HepG2 (cell line): ENCODE data around the gene HEXIM1. TPM values are rescaled to one million over a fixed set of nuclear protein-coding genes. Genes with fewer than 3 reads are reported as not detected.

Experiments
- ARHGAP35 ChIP-seq: sonication (generic); formaldehyde crosslinking; IDR thresholded peaks from 2 replicates; pipeline ENCODE4 v1.9.0; 2022; ENCODE audit warnings: mild to moderate bottlenecking, inconsistent platforms, moderate library complexity, missing genetic modification reagents, borderline replicate concordance
- ATF6 ChIP-seq: sonication (generic); formaldehyde crosslinking; conservative IDR thresholded peaks from 2 replicates; pipeline ENCODE4 v1.4.0; 2020; ENCODE audit warnings: missing genetic modification reagents
- CBX5 ChIP-seq: sonication (generic); formaldehyde crosslinking; IDR thresholded peaks from 2 replicates; pipeline ENCODE4 v1.4.0; 2020; ENCODE audit warnings: missing genetic modification reagents, borderline replicate concordance
- CCAR2 ChIP-seq: fragments of 200-400 bp; formaldehyde crosslinking; optimal IDR thresholded peaks from 2 replicates; pipeline ENCODE3; 2018; ENCODE audit warnings: low read depth, mild to moderate bottlenecking, low read length, moderate library complexity
- HIVEP1 ChIP-seq: sonication (generic); formaldehyde crosslinking; IDR thresholded peaks from 2 replicates; pipeline ENCODE4 v1.4.0; 2020; ENCODE audit warnings: mild to moderate bottlenecking, missing genetic modification reagents
- HMGA1 ChIP-seq: sonication (generic); formaldehyde crosslinking; conservative IDR thresholded peaks from 2 replicates; pipeline ENCODE4 v1.4.0; 2020; ENCODE audit warnings: missing genetic modification reagents
- MAFK ChIP-seq, 2 experiments: IDR thresholded peaks in 1 of 2; conservative IDR thresholded peaks in 1 of 2; 2 replicates each; pipeline ENCODE4 v1.6.1; 2011; ENCODE audit warnings: improper control_type of control experiment in 2 of 2, low read length in 2 of 2
- MTA1 ChIP-seq: sonication (generic); formaldehyde crosslinking; IDR thresholded peaks from 2 replicates; pipeline ENCODE4 v1.4.0; 2020; ENCODE audit warnings: missing genetic modification reagents, mild to moderate bottlenecking, borderline replicate concordance
- NCOA5 ChIP-seq: sonication (generic); formaldehyde crosslinking; IDR thresholded peaks from 2 replicates; pipeline ENCODE4 v1.4.0; 2020; ENCODE audit warnings: missing genetic modification reagents
- NR2F2 ChIP-seq: IDR thresholded peaks from 2 replicates; pipeline ENCODE4 v1.6.1; 2012; ENCODE audit warnings: low read depth, inconsistent platforms, borderline replicate concordance
- TMF1 ChIP-seq: sonication (generic); formaldehyde crosslinking; IDR thresholded peaks from 2 replicates; pipeline ENCODE4 v1.8.1; 2022; ENCODE audit warnings: low read depth, missing genetic modification reagents
- ZNF362 ChIP-seq: sonication (generic); formaldehyde crosslinking; IDR thresholded peaks from 2 replicates; pipeline ENCODE4 v1.4.0; 2020; ENCODE audit warnings: missing genetic modification reagents, mild to moderate bottlenecking, borderline replicate concordance
- ZNF460 ChIP-seq: sonication (generic); formaldehyde crosslinking; IDR thresholded peaks from 2 replicates; pipeline ENCODE4 v1.5.1; 2020; ENCODE audit warnings: missing genetic modification reagents, mild to moderate bottlenecking, borderline replicate concordance
- ZNF501 ChIP-seq: sonication (generic); formaldehyde crosslinking; IDR thresholded peaks from 2 replicates; pipeline ENCODE4 v1.5.1; 2020; ENCODE audit warnings: mild to moderate bottlenecking, moderate library complexity, missing genetic modification reagents
- ZNF646 ChIP-seq: sonication (generic); formaldehyde crosslinking; IDR thresholded peaks from 2 replicates; pipeline ENCODE4 v1.9.0; 2021; ENCODE audit warnings: mild to moderate bottlenecking, missing genetic modification reagents
- ZNF660 ChIP-seq: sonication (generic); formaldehyde crosslinking; IDR thresholded peaks from 2 replicates; pipeline ENCODE4 v1.5.1; 2020; ENCODE audit warnings: mild to moderate bottlenecking, low read depth, missing genetic modification reagents, borderline replicate concordance
- ZNF775 ChIP-seq: sonication (generic); formaldehyde crosslinking; IDR thresholded peaks from 2 replicates; pipeline ENCODE4 v1.4.0; 2020; ENCODE audit warnings: missing genetic modification reagents, mild to moderate bottlenecking, moderate library complexity, borderline replicate concordance
- ZNF777 ChIP-seq: sonication (generic); formaldehyde crosslinking; IDR thresholded peaks from 2 replicates; pipeline ENCODE4 v1.4.0; 2020; ENCODE audit warnings: missing genetic modification reagents
- ZSCAN30 ChIP-seq: sonication (generic); formaldehyde crosslinking; IDR thresholded peaks from 2 replicates; pipeline ENCODE4 v1.5.0; 2020; ENCODE audit warnings: mild to moderate bottlenecking, missing genetic modification reagents
- polyA plus RNA-seq, 8 experiments: library from polyadenylated mRNA; depleted of rRNA in 3 of 8; stranded (reverse) in 7 of 8; unstranded in 1 of 8; fragments of >200 nt; fragmentation: Illumina TruSeq in 4 of 8; extraction: Trizol in 4 of 8; gene quantifications; 2 replicates each; pipeline versions ENCODE4 v1.2.1 to v1.2.3, GENCODE V29; 2011 to 2016; ENCODE audit warnings: low read depth in 4 of 8, missing spikeins in 1 of 8, mixed read lengths in 1 of 8; ENCODE audit not compliant: insufficient read depth in 1 of 8
- total RNA-seq, 5 experiments: library from RNA; depleted of rRNA; stranded (reverse); fragments of >200 nt; fragmentation: Illumina TruSeq; extraction: Trizol; gene quantifications; 2 replicates each; pipeline ENCODE4 v1.2.3, GENCODE V29; 2016; ENCODE audit warnings: low read depth in 1 of 5

HEXIM1 gene
- total and polyA plus RNA-seq, 2 of the 13 experiments (the other 11 are each of a cell fraction or from before 2014, with no cell fraction given) = 10.5 to 16.6 TPM

GRCh38 chr17:45135192-45135977 lies 12.9 kb upstream of the HEXIM1 start, which contains the start of gene ACBD4 (continued):
- TF ChIP-seq ZNF362 = peak; percentile 67; the same call in 1 of the 2 replicates
- TF ChIP-seq ZNF777 (CRISPR knock-in tag) = peak; percentile 85
- TF ChIP-seq ZSCAN30 (CRISPR knock-in tag) = no peak
- TF ChIP-seq HIVEP1 (CRISPR knock-in tag) = peak; percentile 48
- TF ChIP-seq ATF6 = peak; percentile 52; the same call in 1 of the 2 replicates
- TF ChIP-seq CCAR2 = peak; percentile 49
- TF ChIP-seq NCOA5 (CRISPR knock-in tag) = no peak
- peak; percentile 74; the same call in 1 of the 2 replicates for TF ChIP-seq MTA1
- TF ChIP-seq ARHGAP35 (CRISPR knock-in tag) = peak; percentile 92
- TF ChIP-seq NR2F2 = peak; percentile 69; the same call in 1 of the 2 replicates
- no peak for TF ChIP-seq MAFK (conservative IDR thresholded peaks at IDR 0.05 in 1 of 2, IDR thresholded peaks at IDR 0.05 in 1 of 2; ENCODE audit: low read length in 2 of 2)
- peak; percentile 89; the same call in 1 of the 2 replicates for TF ChIP-seq CBX5 (CRISPR knock-in tag)
- TF ChIP-seq ZNF775 (CRISPR knock-in tag) = no peak
- no peak for TF ChIP-seq HMGA1 (CRISPR knock-in tag)
- peak; percentile 56; the same call in 1 of the 2 replicates for TF ChIP-seq ZNF460 (CRISPR knock-in tag)
- TF ChIP-seq ZNF501 (CRISPR knock-in tag) = peak; percentile 96
- no peak for TF ChIP-seq TMF1
- TF ChIP-seq ZNF646 (CRISPR knock-in tag) = peak; percentile 72
- no peak for TF ChIP-seq ZNF660
